Activated CD4-positive, alpha-beta T cell treated with anti-CD3 and anti-CD28 coated beads for 48 hours (primary cell): Measurements from ENCODE around the gene UROC1.
A peak's percentile ranks its signal among the peaks of the same experiment; 100 is the strongest.

Experiments
- DNase-seq: peaks from one replicate; pipeline ENCODE4 v3.0.0-alpha.2; 2020

Gene UROC1

GRCh38 chr3:126476166-126477060 is 41.2 kb downstream of the UROC1 start:
- no peak for DNase-seq

GRCh38 chr3:126475413-126476114 is 42.0 kb downstream of the UROC1 start, which contains the start of gene ZXDC:
ZXDC (minus strand) TSS chr3:126475891; CDS start chr3:126475865, 26 bp downstream.
- DNase-seq = peak; percentile 93

- DNase-seq = peak; percentile 47
These were observed 42.8 kb downstream of the UROC1 start for GRCh38 chr3:126474498-126475412.

GRCh38 chr3:126473292-126474168 is 44.0 kb downstream of the UROC1 start:
- peak; percentile 30 for DNase-seq

- peak; percentile 8 for DNase-seq
These were observed 45.1 kb downstream of the UROC1 start for GRCh38 chr3:126472277-126473006.

GRCh38 chr3:126469479-126469878 is 48.1 kb downstream of the UROC1 start:
- no peak for DNase-seq

- no peak for DNase-seq
These were observed 49.3 kb downstream of the UROC1 start for GRCh38 chr3:126468028-126468891.

- DNase-seq = no peak
These were observed 50.0 kb downstream of the UROC1 start for GRCh38 chr3:126467611-126467955.

- no peak for DNase-seq
These were observed 50.5 kb downstream of the UROC1 start for GRCh38 chr3:126466886-126467610.

GRCh38 chr3:126465928-126466544 is 51.5 kb downstream of the UROC1 start:
- no peak for DNase-seq

- DNase-seq = no peak
These were observed 52.6 kb downstream of the UROC1 start for GRCh38 chr3:126464997-126465396.

- DNase-seq = no peak
These were observed 53.1 kb downstream of the UROC1 start for GRCh38 chr3:126464494-126464893.

GRCh38 chr3:126464093-126464492 is 53.5 kb downstream of the UROC1 start:
- no peak for DNase-seq

- no peak for DNase-seq
These were observed 54.1 kb downstream of the UROC1 start for GRCh38 chr3:126463521-126463920.

- DNase-seq = no peak
These were observed 56.0 kb downstream of the UROC1 start for GRCh38 chr3:126461450-126462070.

- no peak for DNase-seq
These were observed 57.2 kb downstream of the UROC1 start for GRCh38 chr3:126460381-126460780.

- DNase-seq = no peak
These were observed 57.8 kb downstream of the UROC1 start for GRCh38 chr3:126459763-126460127.

GRCh38 chr3:126459111-126459762 is 58.3 kb downstream of the UROC1 start:
- no peak for DNase-seq
